Chondrocyte (in vitro differentiated cells): ENCODE data around the gene WDR4. TPM values are rescaled to one million over a fixed set of nuclear protein-coding genes. Genes with fewer than 3 reads are reported as not detected.

Experiments
- DNase-seq: peaks from one replicate; pipeline ENCODE4 v3.0.0; 2021; ENCODE audit warnings: mixed read lengths, low spot score
- H3K27ac Mint-ChIP-seq: one replicate; pipeline ENCODE4 v1.8.0; 2021; ENCODE audit warnings: mild to moderate bottlenecking, moderate library complexity, mixed read lengths; ENCODE audit not compliant: unreplicated experiment
- H3K27me3 Mint-ChIP-seq: 2 replicates; pipeline ENCODE4 v1.8.0; 2021; ENCODE audit warnings: low read depth, mixed read lengths
- H3K36me3 Mint-ChIP-seq: 2 replicates; pipeline ENCODE4 v1.8.0; 2021; ENCODE audit warnings: low read depth, mixed read lengths
- H3K4me1 Mint-ChIP-seq: 2 replicates; pipeline ENCODE4 v1.8.0; 2021; ENCODE audit warnings: low read depth, mild to moderate bottlenecking, mixed read lengths
- H3K4me3 Mint-ChIP-seq: one replicate; pipeline ENCODE4 v1.8.0; 2021; ENCODE audit warnings: mild to moderate bottlenecking, moderate library complexity, mixed read lengths; ENCODE audit not compliant: unreplicated experiment
- H3K9me3 Mint-ChIP-seq: 2 replicates; pipeline ENCODE4 v1.8.0; 2021; ENCODE audit warnings: low read depth, mixed read lengths
- total RNA-seq: library from RNA; stranded (reverse); gene quantifications from 3 replicates; pipeline ENCODE4 v1.2.1, GENCODE V29; 2021
- TF ChIP-seq, protein P1 (sequence below): fragments of 200-600 bp; sonication (generic); IDR thresholded peaks from 2 replicates; pipeline ENCODE4 v1.5.0; 2021; ENCODE audit warnings: antibody characterized with exemption, mild to moderate bottlenecking, moderate library complexity

WDR4 gene
- total RNA-seq, 1 donor from 2014 or later = 9.6 TPM

DNA sequence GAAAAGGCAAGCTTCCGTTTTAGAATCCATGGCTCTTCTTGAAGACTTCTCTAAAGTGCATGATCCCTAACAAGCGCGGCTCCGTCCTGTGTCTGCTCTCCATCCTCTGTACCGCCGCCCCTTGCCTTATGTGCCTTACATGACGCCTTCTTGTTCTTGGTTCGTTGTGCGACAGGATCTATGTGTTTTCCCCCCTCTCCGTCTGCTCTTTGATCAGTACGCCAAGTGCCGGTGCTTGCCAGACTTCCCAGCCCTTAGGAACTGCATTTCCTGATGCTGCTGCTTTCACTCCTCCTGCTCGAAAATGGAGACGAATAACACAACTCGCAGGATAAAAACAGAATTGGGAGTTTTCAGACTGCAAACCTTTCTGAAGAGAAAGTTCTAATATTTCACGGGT lies 26.9 kb upstream of the WDR4 start:
- H3K36me3 Mint-ChIP-seq = peaks cover 25% of the 10 kb centered on the region
- H3K9me3 Mint-ChIP-seq = no peaks in the 10 kb centered on the region
- no peaks in the 10 kb centered on the region for H3K4me1 Mint-ChIP-seq
- DNase-seq = no peak
- H3K27ac Mint-ChIP-seq = no peak overlapping the region
- no peak overlapping the region for H3K4me3 Mint-ChIP-seq
- no peaks in the 10 kb centered on the region for H3K27me3 Mint-ChIP-seq
- TF ChIP-seq, protein P1, sequence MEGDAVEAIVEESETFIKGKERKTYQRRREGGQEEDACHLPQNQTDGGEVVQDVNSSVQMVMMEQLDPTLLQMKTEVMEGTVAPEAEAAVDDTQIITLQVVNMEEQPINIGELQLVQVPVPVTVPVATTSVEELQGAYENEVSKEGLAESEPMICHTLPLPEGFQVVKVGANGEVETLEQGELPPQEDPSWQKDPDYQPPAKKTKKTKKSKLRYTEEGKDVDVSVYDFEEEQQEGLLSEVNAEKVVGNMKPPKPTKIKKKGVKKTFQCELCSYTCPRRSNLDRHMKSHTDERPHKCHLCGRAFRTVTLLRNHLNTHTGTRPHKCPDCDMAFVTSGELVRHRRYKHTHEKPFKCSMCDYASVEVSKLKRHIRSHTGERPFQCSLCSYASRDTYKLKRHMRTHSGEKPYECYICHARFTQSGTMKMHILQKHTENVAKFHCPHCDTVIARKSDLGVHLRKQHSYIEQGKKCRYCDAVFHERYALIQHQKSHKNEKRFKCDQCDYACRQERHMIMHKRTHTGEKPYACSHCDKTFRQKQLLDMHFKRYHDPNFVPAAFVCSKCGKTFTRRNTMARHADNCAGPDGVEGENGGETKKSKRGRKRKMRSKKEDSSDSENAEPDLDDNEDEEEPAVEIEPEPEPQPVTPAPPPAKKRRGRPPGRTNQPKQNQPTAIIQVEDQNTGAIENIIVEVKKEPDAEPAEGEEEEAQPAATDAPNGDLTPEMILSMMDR = no peak

DNA sequence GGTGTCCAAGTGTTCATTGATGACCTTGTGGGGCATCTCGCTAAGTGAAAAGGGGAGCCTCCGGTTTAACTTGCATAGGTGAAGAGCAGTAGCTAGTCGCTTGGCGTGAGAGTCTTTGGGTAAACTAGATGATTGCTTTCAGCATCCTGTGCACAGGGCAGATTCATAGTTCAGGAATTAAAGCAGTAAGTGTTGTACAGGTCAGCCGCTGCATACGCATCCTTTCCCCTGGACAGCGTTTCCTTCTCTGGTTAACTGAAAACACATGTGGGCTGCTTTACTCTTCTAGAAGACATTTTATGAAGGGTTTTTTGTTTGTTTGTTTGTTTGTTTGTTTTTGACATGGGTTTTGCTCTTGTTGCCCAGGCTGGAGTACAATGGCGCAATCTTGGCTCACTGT lies 25.9 kb upstream of the WDR4 start:
- H3K4me1 Mint-ChIP-seq = no peaks in the 10 kb centered on the region
- TF ChIP-seq, protein P1 = no peak
- no peak for DNase-seq
- no peak overlapping the region for H3K4me3 Mint-ChIP-seq
- no peak overlapping the region for H3K27ac Mint-ChIP-seq
- H3K36me3 Mint-ChIP-seq = peaks cover 23% of the 10 kb centered on the region
- H3K9me3 Mint-ChIP-seq = no peaks in the 10 kb centered on the region
- no peaks in the 10 kb centered on the region for H3K27me3 Mint-ChIP-seq

DNA sequence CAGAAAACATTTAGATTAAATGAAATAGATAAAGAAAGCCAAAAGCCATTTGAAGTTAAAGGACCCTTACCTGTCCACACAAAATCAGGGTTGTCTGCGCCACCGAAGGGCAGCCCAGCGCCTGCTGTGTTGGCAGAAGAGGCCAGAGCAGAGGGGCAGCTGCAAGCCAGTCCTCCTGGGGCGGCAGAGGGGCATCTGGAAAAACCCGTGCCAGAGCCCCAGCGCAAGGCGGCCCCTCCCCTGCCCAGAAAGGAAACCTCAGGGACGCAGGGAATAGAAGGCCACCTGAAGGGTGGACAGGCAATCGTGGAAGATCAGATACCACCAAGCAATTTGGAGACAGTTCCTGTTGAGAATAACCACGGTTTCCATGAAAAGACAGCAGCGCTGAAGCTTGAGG lies 24.5 kb upstream of the WDR4 start:
- TF ChIP-seq, protein P1 = no peak
- H3K36me3 Mint-ChIP-seq = peaks cover 18% of the 10 kb centered on the region
- H3K9me3 Mint-ChIP-seq = no peaks in the 10 kb centered on the region
- H3K4me3 Mint-ChIP-seq = no peak overlapping the region
- H3K4me1 Mint-ChIP-seq = no peaks in the 10 kb centered on the region
- no peaks in the 10 kb centered on the region for H3K27me3 Mint-ChIP-seq
- DNase-seq = no peak
- no peak overlapping the region for H3K27ac Mint-ChIP-seq

DNA sequence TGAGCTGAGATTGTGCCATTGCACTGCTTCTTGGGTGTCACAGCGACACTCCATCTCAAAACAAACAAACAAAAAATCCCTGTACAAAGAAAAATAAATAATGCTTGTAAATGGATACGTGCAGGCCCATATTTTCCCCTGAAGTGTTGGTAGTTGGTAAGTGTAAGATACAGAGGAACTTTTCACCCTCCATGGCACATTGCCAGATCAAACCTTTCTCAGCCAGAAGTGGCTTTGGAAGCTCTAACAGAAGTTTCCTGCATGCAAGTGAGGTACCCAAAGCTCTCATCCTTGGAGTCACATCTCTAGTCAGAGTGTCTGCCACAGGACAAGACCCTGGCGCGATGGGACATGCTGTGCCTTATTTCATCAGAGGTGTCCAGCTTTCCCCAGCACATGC lies 21.1 kb upstream of the WDR4 start:
- Mint-ChIP-seq H3K4me3 (no peak overlapping the region), H3K4me1 (peaks cover 2% of the 10 kb centered on the region), H3K36me3 (peaks cover 22% of the 10 kb centered on the region), H3K27me3 (no peaks in the 10 kb centered on the region), H3K9me3 (no peaks in the 10 kb centered on the region), H3K27ac (no peak overlapping the region)
- TF ChIP-seq, protein P1 = no peak
- DNase-seq = no peak

DNA sequence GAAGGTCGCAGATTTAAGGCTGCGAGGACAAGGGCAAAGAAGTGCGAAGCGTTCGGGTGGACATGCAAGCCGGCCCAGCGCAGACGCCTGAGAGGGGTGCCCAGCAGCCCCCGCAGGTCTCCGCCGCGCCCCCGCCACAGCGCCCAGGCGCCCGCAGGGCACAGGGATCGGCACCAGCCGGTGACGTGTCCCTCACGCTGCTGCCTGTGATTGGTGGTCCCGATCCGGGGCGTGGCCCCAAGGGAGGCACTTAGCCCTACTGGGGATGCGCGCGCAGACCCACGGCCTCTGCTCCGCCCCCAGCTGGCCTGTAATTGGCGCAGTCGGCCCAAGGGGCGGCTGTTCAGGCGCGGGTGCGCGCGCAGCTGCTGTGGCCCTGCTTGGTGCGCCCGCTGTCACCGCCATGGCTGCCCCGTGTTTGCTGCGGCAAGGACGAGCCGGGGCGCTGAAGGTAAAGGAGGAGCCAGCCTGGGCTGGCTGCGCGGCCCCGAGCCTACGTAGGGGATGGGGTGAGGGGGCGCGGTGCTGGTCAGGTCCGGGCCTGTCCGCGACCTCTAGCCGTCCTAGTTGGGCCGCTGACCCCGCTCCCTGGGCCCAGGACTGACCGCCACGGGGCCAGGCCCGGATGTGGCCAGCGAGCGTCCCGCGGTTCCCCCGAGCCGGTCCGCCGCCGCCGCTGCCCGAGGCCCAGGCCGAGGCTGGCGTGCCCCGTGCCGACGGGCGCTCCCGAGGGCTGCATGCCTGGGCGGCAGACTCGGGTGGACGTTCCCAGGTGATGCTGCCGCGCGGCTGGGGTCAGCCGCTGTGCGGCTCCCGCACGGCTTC lies 13.8 kb upstream of the WDR4 start, which contains the start of gene NDUFV3:
Gene NDUFV3 (plus strand): TSS at position 379 of the 825 bp plus-strand sequence. CDS start 25 bp downstream, at position 404.
- H3K27ac Mint-ChIP-seq = peak within 1 kb of the TSS; percentile 99
- TF ChIP-seq, protein P1 = no peak
- peak within 1 kb of the TSS; percentile 81 for H3K4me3 Mint-ChIP-seq
- H3K36me3 Mint-ChIP-seq = peaks cover 7% of the 10 kb centered on the region
- H3K4me1 Mint-ChIP-seq = peaks cover 13% of the 10 kb centered on the region
- no peaks in the 10 kb centered on the region for H3K9me3 Mint-ChIP-seq
- H3K27me3 Mint-ChIP-seq = no peaks in the 10 kb centered on the region
- DNase-seq = peak; percentile 98
